H1 (cell line): ENCODE measurements around the gene CYP4F3. TPM values are rescaled to one million over a fixed set of nuclear protein-coding genes. Genes with fewer than 3 reads are reported as not detected.
"Not testable (repeated sequence)": the region's sequence is repeated elsewhere in the genome, so short reads cannot be mapped to it uniquely, and the experiment has no call there.

ENCODE experiments used
- CTCF ChIA-PET: fragments of 300-600 bp; sonication (Branson Sonifier 250); formaldehyde crosslinking; loops from one replicate; lab custom pipeline; 2021; ENCODE audit not compliant: partially characterized antibody; lab: Charles Lee
- POLR2A ChIA-PET: fragments of 300-600 bp; sonication (Branson Sonifier 250); formaldehyde crosslinking; loops from one replicate; lab custom pipeline; 2021; ENCODE audit warnings: inconsistent platforms; ENCODE audit not compliant: partially characterized antibody; lab: Charles Lee
- DNase-seq, 2 experiments: peaks; one replicate each; pipeline versions ENCODE4 v3.0.0 to v3.0.0-alpha.2; 2010 to 2022; ENCODE audit warnings: low spot score in 2 of 2, low read depth in 1 of 2, mixed read lengths in 1 of 2
- FAIRE-seq: peaks from 2 replicates; lab custom pipeline; 2011; peaks lifted over from hg19 to GRCh38; lab: Jason Lieb, UNC
- H2AFZ ChIP-seq: 2 replicates; pipeline ENCODE4 v1.8.1; 2012; ENCODE audit warnings: low read length, inconsistent platforms
- H2AK5ac ChIP-seq: 2 replicates; pipeline ENCODE4 v1.6.1; 2013; ENCODE audit warnings: low read depth, low read length
- H2BK120ac ChIP-seq: replicated peaks from 2 replicates; pipeline ENCODE3; 2013; ENCODE audit warnings: low read depth, low read length, inconsistent platforms
- H2BK12ac ChIP-seq: 2 replicates; pipeline ENCODE4 v1.6.1; 2013; ENCODE audit warnings: low read depth, low read length
- H2BK15ac ChIP-seq: 2 replicates; pipeline ENCODE4 v1.6.1; 2013; ENCODE audit warnings: low read length
- H2BK20ac ChIP-seq: 2 replicates; pipeline ENCODE4 v1.6.1; 2013; ENCODE audit warnings: low read length
- H2BK5ac ChIP-seq: 2 replicates; pipeline ENCODE4 v1.6.1; 2013; ENCODE audit warnings: low read depth, low read length
- H3K14ac ChIP-seq: 2 replicates; pipeline ENCODE4 v1.6.1; 2013; ENCODE audit warnings: inconsistent platforms; ENCODE audit not compliant: insufficient read length
- H3K18ac ChIP-seq: 2 replicates; pipeline ENCODE4 v1.6.1; 2013; ENCODE audit warnings: low read length; ENCODE audit errors: extremely low read depth
- H3K23ac ChIP-seq: 2 replicates; pipeline ENCODE4 v1.6.1; 2013; ENCODE audit warnings: inconsistent platforms; ENCODE audit not compliant: insufficient read length
- H3K23me2 ChIP-seq: 2 replicates; pipeline ENCODE4 v1.6.1; 2013; ENCODE audit warnings: low read depth, low read length
- H3K27ac ChIP-seq: 2 replicates; pipeline ENCODE4 v1.6.1; 2011; ENCODE audit warnings: low read depth, low read length, inconsistent platforms
- H3K27me3 ChIP-seq, 4 experiments: replicated peaks in 1 of 4; 1 replicate in 1 of 4; 2 replicates in 3 of 4; pipeline versions ENCODE4 v1.6.1 to v1.8.1; 2011 to 2013; ENCODE audit warnings: low read length in 3 of 4, mild to moderate bottlenecking in 3 of 4, inconsistent platforms in 2 of 4, mixed read lengths in 2 of 4, moderate library complexity in 1 of 4; ENCODE audit not compliant: control insufficient read depth in 3 of 4, insufficient read depth in 3 of 4; ENCODE audit errors: extremely low read depth in 1 of 4
- H3K36me3 ChIP-seq, 4 experiments: 2 replicates each; pipeline versions ENCODE4 v1.6.1 to v1.8.1; 2011 to 2013; ENCODE audit warnings: mild to moderate bottlenecking in 4 of 4, low read length in 3 of 4, moderate library complexity in 2 of 4, control low read depth in 1 of 4, inconsistent platforms in 1 of 4; ENCODE audit not compliant: insufficient read depth in 4 of 4, control insufficient read depth in 2 of 4
- H3K4ac ChIP-seq: replicated peaks from 2 replicates; pipeline ENCODE3; 2013; ENCODE audit warnings: low read length, low read depth, mixed read lengths, inconsistent platforms; ENCODE audit not compliant: insufficient read length
- H3K4me1 ChIP-seq, 4 experiments: replicated peaks in 1 of 4; 1 replicate in 1 of 4; 2 replicates in 3 of 4; pipeline versions ENCODE4 v1.6.1 to v1.8.1; 2011 to 2013; ENCODE audit warnings: low read length in 3 of 4, inconsistent platforms in 2 of 4, mixed read lengths in 1 of 4; ENCODE audit not compliant: insufficient read depth in 4 of 4, control insufficient read depth in 3 of 4
- H3K4me2 ChIP-seq, 2 experiments: 2 replicates each; pipeline versions ENCODE4 v1.6.1 to v1.8.1; 2011 to 2013; ENCODE audit warnings: low read depth in 2 of 2, low read length in 2 of 2, control low read depth in 1 of 2, inconsistent platforms in 1 of 2, mild to moderate bottlenecking in 1 of 2; ENCODE audit not compliant: insufficient read depth in 1 of 2
- H3K4me3 ChIP-seq, 4 experiments: fragments of 200-600, 300-600 bp in 1 of 4; sonication (generic), shearing (Covaris generic), sonication (Bioruptor Twin) in 1 of 4; 2 replicates each; pipeline versions ENCODE4 v1.5.1 to v1.8.1; 2011 to 2016; ENCODE audit warnings: low read length in 4 of 4, low read depth in 3 of 4, control low read depth in 2 of 4, inconsistent platforms in 2 of 4, mild to moderate bottlenecking in 2 of 4, mixed read lengths in 1 of 4, moderate library complexity in 1 of 4; ENCODE audit not compliant: insufficient read depth in 2 of 4; ENCODE audit errors: extremely low read depth in 1 of 4
- H3K56ac ChIP-seq: replicated peaks from 2 replicates; pipeline ENCODE3; 2013; ENCODE audit warnings: low read depth, mild to moderate bottlenecking, mixed read lengths, low read length, inconsistent platforms; ENCODE audit not compliant: insufficient read length
- H3K79me1 ChIP-seq: 2 replicates; pipeline ENCODE4 v1.6.1; 2013; ENCODE audit warnings: low read depth, low read length, control low read depth
- H3K79me2 ChIP-seq, 2 experiments: 2 replicates each; pipeline versions ENCODE4 v1.6.1 to v1.8.1; 2012 to 2013; ENCODE audit warnings: low read length in 2 of 2, mild to moderate bottlenecking in 2 of 2, inconsistent platforms in 1 of 2; ENCODE audit not compliant: insufficient read depth in 2 of 2, control insufficient read depth in 1 of 2
- H3K9ac ChIP-seq, 4 experiments: replicated peaks in 1 of 4; 1 replicate in 1 of 4; 2 replicates in 3 of 4; pipeline versions ENCODE4 v1.6.1 to v1.8.1; 2011 to 2013; ENCODE audit warnings: low read depth in 3 of 4, low read length in 3 of 4, control low read depth in 2 of 4, mild to moderate bottlenecking in 2 of 4, moderate library complexity in 2 of 4, inconsistent platforms in 1 of 4; ENCODE audit errors: extremely low read depth in 1 of 4
- H3K9me3 ChIP-seq, 2 experiments: 2 replicates each; pipeline versions ENCODE4 v1.6.1 to v1.8.1; 2012 to 2013; ENCODE audit warnings: mild to moderate bottlenecking in 2 of 2, moderate library complexity in 2 of 2, control low read depth in 1 of 2, inconsistent platforms in 1 of 2, low read depth in 1 of 2, low read length in 1 of 2, mixed read lengths in 1 of 2; ENCODE audit not compliant: insufficient read depth in 2 of 2
- H4K20me1 ChIP-seq, 2 experiments: replicated peaks in 1 of 2; 2 replicates each; pipeline versions ENCODE3 to v1.8.1; 2011 to 2013; ENCODE audit warnings: inconsistent platforms in 2 of 2, low read length in 2 of 2, mild to moderate bottlenecking in 1 of 2; ENCODE audit not compliant: insufficient read depth in 2 of 2, control insufficient read depth in 1 of 2
- H4K5ac ChIP-seq: 2 replicates; pipeline ENCODE4 v1.6.1; 2013; ENCODE audit warnings: low read length, low read depth, mixed read lengths, inconsistent platforms; ENCODE audit not compliant: insufficient read length
- H4K8ac ChIP-seq: 2 replicates; pipeline ENCODE4 v1.8.0; 2013; ENCODE audit warnings: mild to moderate bottlenecking, moderate library complexity, low read length, inconsistent platforms; ENCODE audit not compliant: insufficient read depth; ENCODE audit errors: extremely low read depth
- H4K91ac ChIP-seq: replicated peaks from 2 replicates; pipeline ENCODE3; 2013; ENCODE audit warnings: low read length, mixed read lengths, inconsistent platforms; ENCODE audit not compliant: insufficient read length
- polyA plus RNA-seq, 7 experiments: library from polyadenylated mRNA; depleted of rRNA in 3 of 7; stranded (reverse) in 5 of 7; unstranded in 2 of 7; fragments of >200 nt in 5 of 7; fragments of 200-250 nt in 2 of 7; gene quantifications; 1 replicate in 5 of 7; 2 replicates in 1 of 7; 4 replicates in 1 of 7; pipeline versions ENCODE4 v1.2.1 to v1.2.3, GENCODE V29; 2011 to 2013; ENCODE audit warnings: missing spikeins in 2 of 7, mixed read lengths in 2 of 7
- total RNA-seq: library from RNA; stranded (reverse); fragmentation: NEBNext Ultra II Directional; extraction: Animal tissue kit (Norgen Biotek cat#: 25700); gene quantifications from 2 replicates; pipeline ENCODE4 v1.2.1, GENCODE V29; 2021

CYP4F3 gene
- total and polyA plus RNA-seq, 2 of the 8 experiments (the other 6 are each of a cell fraction or from before 2014, with no cell fraction given) = not detected

- H3K36me3 ChIP-seq, H3K4me2 ChIP-seq, H2AFZ ChIP-seq, H2BK5ac ChIP-seq, H3K14ac ChIP-seq, H2BK120ac ChIP-seq, H3K56ac ChIP-seq, POLR2A ChIA-PET, H2BK12ac ChIP-seq, H4K5ac ChIP-seq, FAIRE-seq, H3K18ac ChIP-seq, H4K91ac ChIP-seq, H3K79me2 ChIP-seq, DNase-seq, H2BK15ac ChIP-seq, CTCF ChIA-PET, H3K4ac ChIP-seq, H3K4me1 ChIP-seq, H3K23ac ChIP-seq, H3K9ac ChIP-seq, H3K27me3 ChIP-seq, H3K23me2 ChIP-seq, H3K4me3 ChIP-seq, H3K79me1 ChIP-seq, H4K20me1 ChIP-seq, H4K8ac ChIP-seq, H2AK5ac ChIP-seq, H2BK20ac ChIP-seq, H3K27ac ChIP-seq: not testable (repeated sequence)
- H3K9me3 ChIP-seq = peaks cover 52 to 74% of the 10 kb centered on the region in 2 experiments
These were observed 9.4 kb downstream of the CYP4F3 start for GRCh38 chr19:15650123-15650522.
